ELR (cell line): ENCODE results near the gene NEU1.
"Not testable (repeated sequence)": the region's sequence is repeated elsewhere in the genome, so short reads cannot be mapped to it uniquely, and the experiment has no call there.

Experiments
- DNase-seq: peaks from one replicate; pipeline ENCODE4 v3.0.0-alpha.2; 2015; ENCODE audit warnings: low read depth

The NEU1 gene

GRCh38 chr6:31862344-31863235, at the start of gene NEU1:
Gene NEU1, minus strand, starts transcription at chr6:31862821. Its CDS starts 45 bp downstream, at chr6:31862776.
- peak; percentile 100 for DNase-seq

GRCh38 chr6:31911826-31912585, 49.4 kb upstream of the NEU1 start:
- DNase-seq = no peak

- not testable (repeated sequence) for DNase-seq
Observed at GRCh38 chr6:31909298-31909697, 46.7 kb upstream of the NEU1 start.

GRCh38 chr6:31908791-31909190, 46.2 kb upstream of the NEU1 start:
- peak; percentile 77 for DNase-seq

- DNase-seq = not testable (repeated sequence)
Observed at GRCh38 chr6:31908255-31908654, 45.6 kb upstream of the NEU1 start.

- peak; percentile 58 for DNase-seq
Observed at GRCh38 chr6:31907158-31907813, 44.7 kb upstream of the NEU1 start.

GRCh38 chr6:31906727-31907126, 44.1 kb upstream of the NEU1 start:
- not testable (repeated sequence) for DNase-seq

- no peak for DNase-seq
Observed at GRCh38 chr6:31906122-31906521, 43.5 kb upstream of the NEU1 start.

- DNase-seq = no peak
Observed at GRCh38 chr6:31905041-31905440, 42.4 kb upstream of the NEU1 start.

GRCh38 chr6:31903957-31904356, 41.3 kb upstream of the NEU1 start:
- DNase-seq = no peak

GRCh38 chr6:31901953-31902643, 39.5 kb upstream of the NEU1 start, which contains the start of gene ZBTB12:
Gene ZBTB12, minus strand, starts transcription at chr6:31902086. Its CDS starts 781 bp downstream, at chr6:31901305.
- DNase-seq = peak; percentile 97

- peak; percentile 73 for DNase-seq
Observed at GRCh38 chr6:31901415-31901952, 38.9 kb upstream of the NEU1 start.

GRCh38 chr6:31900917-31901414, 38.3 kb upstream of the NEU1 start:
- no peak for DNase-seq

GRCh38 chr6:31899882-31900722, 37.5 kb upstream of the NEU1 start:
- DNase-seq = no peak

GRCh38 chr6:31899215-31899614, 36.6 kb upstream of the NEU1 start:
- no peak for DNase-seq

GRCh38 chr6:31898383-31899011, 35.9 kb upstream of the NEU1 start:
- peak; percentile 71 for DNase-seq

- peak; percentile 89 for DNase-seq
Observed at GRCh38 chr6:31897612-31898382, 35.2 kb upstream of the NEU1 start, which contains the start of gene EHMT2. Gene EHMT2, minus strand, starts transcription at chr6:31897698. Its CDS starts 21 bp downstream, at chr6:31897677.

- no peak for DNase-seq
Observed at GRCh38 chr6:31896856-31897611, 34.4 kb upstream of the NEU1 start.
